GM12878 (cell line): Measurements from ENCODE around the gene RPL22L1. TPM values are rescaled to one million over a fixed set of nuclear protein-coding genes. Genes with fewer than 3 reads are reported as not detected.

Experiments
- ATAC-seq: fragments of 200-7000 bp; cut with Tn5 transposase; 3 replicates; pipeline ENCODE4 v1.9.1; 2020; ENCODE audit warnings: mild to moderate bottlenecking, moderate library complexity
- BruUV-seq: library from RNA; stranded (reverse); fragments of 400-500 nt; replicated peaks from 2 replicates; lab custom pipeline; 2021; lab: Mats Ljungman, UMichigan
- CTCF ChIA-PET: fragments of 300-600 bp; sonication (Branson Sonifier 250); formaldehyde crosslinking; extraction: SDS; loops from one replicate; lab custom pipeline; 2021; ENCODE audit warnings: inconsistent platforms; lab: Yijun Ruan, JAX
- POLR2A ChIA-PET: fragments of 350-600 bp; formaldehyde crosslinking; extraction: SDS; loops from one replicate; lab custom pipeline; 2021; ENCODE audit warnings: inconsistent platforms; lab: Charles Lee
- RAD21 ChIA-PET: fragments of 300-600 bp; sonication (Branson Sonifier 250); formaldehyde crosslinking; loops from one replicate; lab custom pipeline; 2023; ENCODE audit warnings: antibody characterized with exemption; ENCODE audit not compliant: unreplicated experiment; lab: Charles Lee
- SMC1A ChIA-PET: fragments of 300-600 bp; sonication (Branson Sonifier 250); formaldehyde crosslinking; loops from one replicate; lab custom pipeline; 2023; ENCODE audit not compliant: unreplicated experiment, uncharacterized antibody; lab: Charles Lee
- DNase-seq: peaks from one replicate; pipeline ENCODE4 v3.0.0-alpha.2; 2011; ENCODE audit warnings: low read depth, low spot score
- FAIRE-seq: peaks from 3 replicates; lab custom pipeline; 2011; peaks lifted over from hg19 to GRCh38; lab: Jason Lieb, UNC
- H2AFZ ChIP-seq: 2 replicates; pipeline ENCODE4 v1.6.0; 2011; ENCODE audit warnings: low read depth, low read length, control low read depth; ENCODE audit not compliant: control insufficient read depth
- H3K27ac ChIP-seq: 2 replicates; pipeline ENCODE4 v1.5.1; 2011; ENCODE audit warnings: control low read depth; ENCODE audit not compliant: control insufficient read depth, insufficient read depth
- H3K27me3 ChIP-seq, 2 experiments: replicated peaks in 1 of 2; 2 replicates each; pipeline versions ENCODE4 v1.6.0 to v1.6.1; 2011; ENCODE audit warnings: low read length in 1 of 2; ENCODE audit not compliant: control insufficient read depth in 2 of 2, insufficient read depth in 2 of 2
- H3K36me3 ChIP-seq, 2 experiments: 2 replicates each; pipeline ENCODE4 v1.5.1; 2011; ENCODE audit warnings: low read length in 1 of 2; ENCODE audit not compliant: control insufficient read depth in 2 of 2, insufficient read depth in 2 of 2
- H3K4me1 ChIP-seq: 2 replicates; pipeline ENCODE4 v1.6.1; 2011; ENCODE audit warnings: mild to moderate bottlenecking, low read length, moderate library complexity, mixed read lengths; ENCODE audit not compliant: control insufficient read depth, insufficient read depth
- H3K4me2 ChIP-seq: 2 replicates; pipeline ENCODE4 v1.6.0; 2011; ENCODE audit warnings: control low read depth; ENCODE audit not compliant: control insufficient read depth, insufficient read depth
- H3K4me3 ChIP-seq: fragments of 200-600 bp; sonication (generic); 2 replicates; pipeline ENCODE4 v1.5.1; 2016
- H3K79me2 ChIP-seq: 2 replicates; pipeline ENCODE4 v1.6.0; 2011; ENCODE audit warnings: low read length; ENCODE audit not compliant: control insufficient read depth, insufficient read depth
- H3K9ac ChIP-seq: 2 replicates; pipeline ENCODE4 v1.8.0; 2011; ENCODE audit warnings: low read length, control low read depth, mixed read lengths; ENCODE audit not compliant: control insufficient read depth, insufficient read depth
- H3K9me3 ChIP-seq: replicated peaks from 3 replicates; pipeline ENCODE4 v1.5.1; 2011; ENCODE audit warnings: mild to moderate bottlenecking, low read length; ENCODE audit not compliant: control insufficient read depth, insufficient read depth
- H4K20me1 ChIP-seq: 2 replicates; pipeline ENCODE4 v1.6.0; 2011; ENCODE audit not compliant: control insufficient read depth, insufficient read depth
- BHLHE40 ChIP-seq, 2 experiments: fragments of 450-650 bp in 1 of 2; IDR thresholded peaks; 2 replicates each; pipeline ENCODE4 v1.6.1; 2011 to 2017; ENCODE audit warnings: low read depth in 2 of 2, borderline replicate concordance in 1 of 2, improper control_type of control experiment in 1 of 2, low read length in 1 of 2, mild to moderate bottlenecking in 1 of 2
- CBFB ChIP-seq: IDR thresholded peaks from 2 replicates; pipeline ENCODE4 v1.6.1; 2016; ENCODE audit warnings: antibody characterized with exemption, low read depth
- E2F8 ChIP-seq: fragments of 450-650 bp; IDR thresholded peaks from 2 replicates; pipeline ENCODE4 v1.6.1; 2018; ENCODE audit warnings: mild to moderate bottlenecking, low read depth, moderate library complexity; ENCODE audit not compliant: partially characterized antibody
- GATAD2B ChIP-seq: fragments of 450-650 bp; conservative IDR thresholded peaks from 2 replicates; pipeline ENCODE4 v1.6.1; 2017; ENCODE audit warnings: low read depth, mild to moderate bottlenecking, moderate library complexity
- HSF1 ChIP-seq: fragments of 150-350 bp; IDR thresholded peaks from 2 replicates; pipeline ENCODE4 v1.6.1; 2014; ENCODE audit warnings: mild to moderate bottlenecking, low read depth, low read length
- JUND ChIP-seq: IDR thresholded peaks from 2 replicates; pipeline ENCODE4 v1.6.1; 2012; ENCODE audit warnings: low read depth, mild to moderate bottlenecking, low read length, improper control_type of control experiment, moderate library complexity
- MEF2B ChIP-seq: fragments of 450-650 bp; IDR thresholded peaks from 2 replicates; pipeline ENCODE4 v1.6.1; 2018; ENCODE audit warnings: mild to moderate bottlenecking, moderate library complexity; ENCODE audit not compliant: partially characterized antibody, poor library complexity, severe bottlenecking
- POLR2AphosphoS5 ChIP-seq: IDR thresholded peaks from 2 replicates; pipeline ENCODE4 v1.6.1; 2011; ENCODE audit warnings: mild to moderate bottlenecking, low read length, inconsistent platforms
- POU2F2 ChIP-seq: IDR thresholded peaks from 3 replicates; pipeline ENCODE4 v1.6.1; 2011; ENCODE audit warnings: low read depth, mild to moderate bottlenecking, low read length, borderline replicate concordance
- RB1 ChIP-seq: fragments of 450-650 bp; formaldehyde crosslinking; IDR thresholded peaks from 2 replicates; pipeline ENCODE4 v1.6.1; 2017; ENCODE audit warnings: mild to moderate bottlenecking, borderline replicate concordance
- RELA ChIP-seq: fragments of 450-650 bp; IDR thresholded peaks from 2 replicates; pipeline ENCODE4 v1.8.0; 2014; ENCODE audit warnings: borderline replicate concordance; ENCODE audit not compliant: partially characterized antibody
- SMAD5 ChIP-seq: IDR thresholded peaks from 2 replicates; pipeline ENCODE4 v1.6.1; 2016; ENCODE audit warnings: antibody characterized with exemption, low read depth
- SUZ12 ChIP-seq: fragments of 200-600 bp; sonication (generic); IDR thresholded peaks from one replicate; pipeline ENCODE4 v1.6.1; 2018; ENCODE audit warnings: antibody characterized with exemption, mild to moderate bottlenecking; ENCODE audit not compliant: unreplicated experiment
- WGBS: methylation state at CpG from one replicate; pipeline ENCODE4 v1.1.6; 2016; ENCODE audit warnings: low lambda C conversion rate; ENCODE audit not compliant: insufficient replicate concordance, insufficient coverage; ENCODE audit errors: missing lambda C conversion rate; 5-methylcytosine and 5-hydroxymethylcytosine counted together
- in situ Hi-C: fragments of 300-500 bp; cut with MboI; formaldehyde crosslinking; loops from 9 replicates; pipeline ENCODE4 v1.14.3; 2018; ENCODE audit warnings: mixed read lengths
- intact Hi-C: fragments of 100-400 bp; cut with micrococcal nuclease; formaldehyde crosslinking; loops from one replicate; pipeline ENCODE4 v1.14.2; 2022; ENCODE audit not compliant: unreplicated experiment
- polyA plus RNA-seq, 11 experiments: library from polyadenylated mRNA; depleted of rRNA in 4 of 11; unstranded in 6 of 11; stranded (reverse) in 5 of 11; fragments of >200 nt; fragmentation: Nextera tagmentation in 4 of 11; fragmentation: Illumina TruSeq in 1 of 11; extraction: Ambion mirVana in 4 of 11; extraction: Trizol in 1 of 11; gene quantifications; 1 replicate in 1 of 11; 2 replicates in 10 of 11; pipeline versions ENCODE4 v1.2.1 to v1.2.3, GENCODE V29; 2011 to 2016; ENCODE audit warnings: inconsistent platforms in 2 of 11, missing spikeins in 2 of 11, low read depth in 1 of 11
- total RNA-seq, 4 experiments: library from RNA; depleted of rRNA in 3 of 4; stranded (reverse); fragments of >200 nt in 3 of 4; fragmentation: Illumina TruSeq in 1 of 4; extraction: Trizol in 1 of 4; gene quantifications; 2 replicates each; pipeline versions ENCODE4 v1.2.1 to v1.2.3, GENCODE V29; 2013 to 2021

The RPL22L1 gene
- total and polyA plus RNA-seq, 10 of the 15 experiments (the other 5 are each of a cell fraction or from before 2014, with no cell fraction given), result 203 to 803 (median 422) TPM

GRCh38 chr3:170862618-170863374, 7.2 kb downstream of the RPL22L1 start (continued):
- no peak for TF ChIP-seq HSF1
- no peak for TF ChIP-seq SUZ12
- no peak for TF ChIP-seq JUND

GRCh38 chr3:170858599-170858998, 11.4 kb downstream of the RPL22L1 start:
- BruUV-seq, result no TSS peak
- no peak for TF ChIP-seq POU2F2
- TF ChIP-seq MEF2B, result no peak
- TF ChIP-seq CBFB, result no peak
- no peak for TF ChIP-seq E2F8
- no peak for TF ChIP-seq POLR2AphosphoS5
- TF ChIP-seq GATAD2B, result no peak
- TF ChIP-seq RELA, result no peak
- TF ChIP-seq BHLHE40 (IDR thresholded peaks at IDR 0.05; ENCODE audit: borderline replicate concordance in 1 of 2, low read depth in 2 of 2, low read length in 1 of 2), result no peak
- TF ChIP-seq RB1, result no peak
- TF ChIP-seq SMAD5, result no peak
- RAD21 ChIA-PET, result no interaction called here
- no peak for ATAC-seq
- POLR2A ChIA-PET, result no interaction called here
- no peak overlapping the region for H3K9ac ChIP-seq
- intact Hi-C loops (no loop called here), in situ Hi-C loops (no loop called here)
- SMC1A ChIA-PET, result interaction anchor here (1.2 kb wide), 1 partner anchor 11 kb away, joined by 3 read pairs; the partner anchor contains the start of gene RPL22L1
- 67% methylated on average over 5 of the region's 5 CpGs for WGBS
- DNase-seq, result no peak
- no peaks in the 10 kb centered on the region for H3K4me1 ChIP-seq
- no peak overlapping the region for H3K4me2 ChIP-seq
- no peak overlapping the region for H2AFZ ChIP-seq
- H3K27ac ChIP-seq, result no peak overlapping the region
- peaks cover 0 to 1% of the 10 kb centered on the region in 2 experiments; a peak in 1 of 4 replicates for H3K27me3 ChIP-seq
- no peaks in the 10 kb centered on the region for H4K20me1 ChIP-seq
- H3K36me3 ChIP-seq, result no peaks in the 10 kb centered on the region
- H3K9me3 ChIP-seq, result no peaks in the 10 kb centered on the region
- FAIRE-seq, result no peak
- CTCF ChIA-PET, result no interaction called here
- H3K79me2 ChIP-seq, result no peaks in the 10 kb centered on the region
- H3K4me3 ChIP-seq, result no peak overlapping the region
